T-helper 17 cell (primary cell): ENCODE data around the gene APOL5. TPM values are rescaled to one million over a fixed set of nuclear protein-coding genes. Genes with fewer than 3 reads are reported as not detected.
A peak's percentile ranks its signal among the peaks of the same experiment; 100 is the strongest.
"Not testable (repeated sequence)": the region's sequence is repeated elsewhere in the genome, so short reads cannot be mapped to it uniquely, and the experiment has no call there.

Source experiments
- ATAC-seq: fragments of 150-1000 bp; cut with Tn5 transposase; 2 replicates; pipeline ENCODE4 v1.10.0; 2021; ENCODE audit warnings: mild to moderate bottlenecking, moderate library complexity
- DNase-seq, 3 donors: peaks; one replicate each; pipeline versions ENCODE4 v3.0.0 to v3.0.0-alpha.2; 2020 to 2021
- H3K9me3 ChIP-seq: one replicate; pipeline ENCODE4 v1.7.0; 2013; ENCODE audit warnings: low read length, mild to moderate bottlenecking; ENCODE audit not compliant: control insufficient read depth, poor library complexity, severe bottlenecking
- H3K27ac Mint-ChIP-seq: one replicate; pipeline ENCODE4 v1.8.0; 2022; ENCODE audit warnings: mild to moderate bottlenecking, moderate library complexity, mixed read lengths
- H3K27me3 Mint-ChIP-seq: one replicate; pipeline ENCODE4 v1.8.0; 2022; ENCODE audit warnings: mixed read lengths
- H3K36me3 Mint-ChIP-seq: one replicate; pipeline ENCODE4 v1.8.0; 2022; ENCODE audit warnings: low read depth, mixed read lengths
- H3K4me1 Mint-ChIP-seq: one replicate; pipeline ENCODE4 v1.8.0; 2022; ENCODE audit warnings: mild to moderate bottlenecking, mixed read lengths
- H3K4me3 Mint-ChIP-seq: one replicate; pipeline ENCODE4 v1.8.0; 2022; ENCODE audit warnings: mild to moderate bottlenecking, moderate library complexity, mixed read lengths
- total RNA-seq, 4 donors: library from RNA in 2 of 4; stranded (reverse) in 2 of 4; gene quantifications; one replicate each; pipeline ENCODE4 v1.2.3 and lab custom pipeline; 2022 to 2026

Gene APOL5, protein sequence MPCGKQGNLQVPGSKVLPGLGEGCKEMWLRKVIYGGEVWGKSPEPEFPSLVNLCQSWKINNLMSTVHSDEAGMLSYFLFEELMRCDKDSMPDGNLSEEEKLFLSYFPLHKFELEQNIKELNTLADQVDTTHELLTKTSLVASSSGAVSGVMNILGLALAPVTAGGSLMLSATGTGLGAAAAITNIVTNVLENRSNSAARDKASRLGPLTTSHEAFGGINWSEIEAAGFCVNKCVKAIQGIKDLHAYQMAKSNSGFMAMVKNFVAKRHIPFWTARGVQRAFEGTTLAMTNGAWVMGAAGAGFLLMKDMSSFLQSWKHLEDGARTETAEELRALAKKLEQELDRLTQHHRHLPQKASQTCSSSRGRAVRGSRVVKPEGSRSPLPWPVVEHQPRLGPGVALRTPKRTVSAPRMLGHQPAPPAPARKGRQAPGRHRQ
- total RNA-seq = not detected
- 0 reads per million in 2 donors for total RNA-seq (lab: John Stamatoyannopoulos, UW)

DNA sequence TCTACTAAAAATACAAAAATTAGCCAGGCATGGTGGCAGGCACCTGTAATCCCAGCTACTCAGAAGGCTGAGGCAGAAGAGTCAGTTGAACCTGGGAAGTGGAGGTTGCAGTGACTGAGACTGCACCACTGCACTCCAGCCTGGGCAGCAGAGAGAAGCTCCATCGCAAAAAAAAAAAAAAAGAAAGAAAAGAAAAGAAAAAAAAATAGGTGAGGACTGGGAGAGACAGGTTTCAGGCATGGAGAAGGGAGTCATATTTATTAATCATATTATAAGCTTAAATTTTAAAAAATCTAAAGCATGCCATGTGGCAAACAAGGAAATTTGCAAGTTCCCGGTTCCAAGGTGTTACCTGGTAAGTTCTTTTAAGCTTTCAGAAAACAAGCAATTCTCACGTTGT is at the start of gene APOL5:
Gene APOL5 (plus strand): TSS at position 301 of the 400 bp plus-strand sequence. CDS start 0 bp downstream, at position 301.
- Mint-ChIP-seq H3K4me3 (no peak within 1 kb of the TSS), H3K4me1 (peaks cover 3% of the 10 kb centered on the region), H3K27ac (no peak within 1 kb of the TSS), H3K36me3 (no peaks in the 10 kb centered on the region), H3K27me3 (peaks cover 10% of the 10 kb centered on the region)
- ATAC-seq (no peak), DNase-seq (no peak)
- H3K9me3 ChIP-seq = no peaks in the 10 kb centered on the region

- no peaks in the 10 kb centered on the region for H3K4me1 Mint-ChIP-seq
- no peaks in the 10 kb centered on the region for H3K36me3 Mint-ChIP-seq
- ATAC-seq (no peak), DNase-seq (no peak)
- no peaks in the 10 kb centered on the region for H3K27me3 Mint-ChIP-seq
- no peak overlapping the region for H3K4me3 Mint-ChIP-seq
- H3K27ac Mint-ChIP-seq = no peak overlapping the region
- H3K9me3 ChIP-seq = no peaks in the 10 kb centered on the region
These were observed 43.3 kb upstream of the APOL5 start for GRCh38 chr22:35674335-35674734.

DNA sequence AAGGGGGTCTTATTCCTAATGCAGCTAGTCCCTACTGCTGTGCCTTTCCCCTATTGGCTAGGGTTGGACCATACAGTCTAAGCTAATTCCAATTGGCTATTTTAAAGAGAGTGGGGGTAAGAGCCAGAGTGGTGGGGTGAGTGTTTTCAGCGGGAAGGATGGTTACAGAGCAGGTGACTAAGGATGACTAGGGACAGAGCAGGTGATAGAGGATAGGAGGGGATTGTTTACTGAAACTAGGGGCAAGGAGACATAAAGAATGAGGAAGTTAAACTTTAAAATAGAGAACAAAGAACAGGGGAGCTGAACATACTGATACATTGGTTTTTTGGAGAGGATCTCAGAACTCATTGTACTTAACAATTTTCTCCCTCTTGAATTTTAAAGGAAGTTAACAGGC is 41.6 kb upstream of the APOL5 start:
- H3K36me3 Mint-ChIP-seq, ATAC-seq, H3K4me3 Mint-ChIP-seq, H3K4me1 Mint-ChIP-seq, H3K9me3 ChIP-seq, H3K27ac Mint-ChIP-seq, H3K27me3 Mint-ChIP-seq, DNase-seq: not testable (repeated sequence)

DNA sequence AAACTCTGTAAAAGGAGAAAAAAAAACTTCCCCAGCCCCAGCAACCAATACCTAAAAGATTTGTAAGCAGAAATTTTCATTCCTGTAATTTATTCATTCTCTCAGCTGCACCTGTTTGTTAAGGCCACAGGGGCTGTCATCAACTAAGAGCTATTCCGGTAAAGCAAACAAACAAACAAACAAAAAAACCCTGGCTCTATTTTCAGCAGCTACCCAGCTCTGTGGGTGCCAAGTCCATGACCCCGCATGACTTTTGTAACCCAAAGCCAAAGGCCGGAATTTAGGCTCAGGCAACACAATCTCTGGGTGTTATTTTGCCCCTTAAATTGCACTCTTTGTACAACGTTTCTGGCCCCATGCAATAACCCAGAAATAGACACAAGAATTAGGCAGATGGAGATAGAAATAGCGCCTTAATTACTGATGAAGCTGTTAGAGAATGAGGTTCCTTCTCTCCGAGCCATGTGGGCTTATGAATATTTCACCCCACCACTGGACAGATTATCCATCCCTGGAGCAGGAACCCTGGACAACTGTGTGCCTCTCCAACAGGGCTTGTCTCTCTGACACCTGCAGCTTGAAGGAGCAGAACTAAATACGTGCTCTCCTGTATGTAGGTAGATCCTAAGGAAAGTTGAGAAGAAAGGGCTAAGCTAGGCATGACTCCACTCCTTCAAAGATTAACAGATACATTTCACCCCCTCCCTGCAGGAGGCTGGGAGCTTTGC is 40.0 kb upstream of the APOL5 start:
- no peaks in the 10 kb centered on the region for H3K27me3 Mint-ChIP-seq
- no peaks in the 10 kb centered on the region for H3K36me3 Mint-ChIP-seq
- ATAC-seq = no peak
- no peak overlapping the region for H3K27ac Mint-ChIP-seq
- no peaks in the 10 kb centered on the region for H3K9me3 ChIP-seq
- H3K4me1 Mint-ChIP-seq = no peaks in the 10 kb centered on the region
- DNase-seq = no peak
- H3K4me3 Mint-ChIP-seq = no peak overlapping the region

DNA sequence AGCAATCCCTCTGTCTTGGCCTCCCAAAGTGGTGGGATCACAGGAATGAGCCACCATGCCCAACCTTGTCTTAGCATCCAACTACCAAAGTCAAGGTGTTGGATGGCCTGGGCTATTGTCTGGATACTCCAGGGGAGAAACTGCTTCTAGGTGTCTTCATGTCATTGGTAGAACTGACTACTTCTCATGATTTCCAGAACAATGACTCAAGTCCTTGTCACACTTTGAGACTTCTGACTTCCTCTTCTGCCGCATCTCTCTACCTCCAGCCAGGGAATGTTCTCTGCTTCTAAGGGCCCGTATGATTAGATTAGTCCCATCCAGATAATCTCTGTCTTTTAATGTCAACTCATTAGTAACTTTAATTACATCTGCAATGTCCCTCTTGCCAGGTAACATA is 38.8 kb upstream of the APOL5 start:
- H3K9me3 ChIP-seq = no peaks in the 10 kb centered on the region
- H3K36me3 Mint-ChIP-seq = peaks cover 5% of the 10 kb centered on the region
- ATAC-seq (no peak), DNase-seq (no peak)
- H3K27ac Mint-ChIP-seq = no peak overlapping the region
- H3K4me3 Mint-ChIP-seq = no peak overlapping the region
- no peaks in the 10 kb centered on the region for H3K27me3 Mint-ChIP-seq
- H3K4me1 Mint-ChIP-seq = peaks cover 6% of the 10 kb centered on the region

DNA sequence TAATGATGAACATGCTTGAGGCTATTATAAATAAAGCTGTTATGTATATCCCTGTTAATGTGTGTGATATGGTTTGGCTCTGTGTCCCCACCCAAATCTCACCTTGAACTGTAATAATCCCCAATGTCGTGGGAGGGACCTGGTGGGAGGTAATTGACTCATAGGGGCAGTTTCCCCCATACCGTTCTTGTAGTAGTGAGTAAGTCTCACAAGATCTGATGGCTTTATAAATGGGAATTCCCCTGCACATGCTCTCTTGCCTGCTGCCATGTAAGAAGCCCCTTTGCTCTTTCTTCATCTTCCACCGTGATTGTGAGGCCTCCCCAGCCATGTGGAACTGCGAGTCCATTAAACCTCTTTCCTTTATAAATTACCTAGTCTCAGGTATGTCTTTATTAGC is 38.2 kb upstream of the APOL5 start:
- H3K27ac Mint-ChIP-seq, H3K4me1 Mint-ChIP-seq, H3K36me3 Mint-ChIP-seq, DNase-seq, H3K4me3 Mint-ChIP-seq, H3K27me3 Mint-ChIP-seq, H3K9me3 ChIP-seq: not testable (repeated sequence)
- peak; percentile 36 for ATAC-seq

- no peak overlapping the region for H3K4me3 Mint-ChIP-seq
- no peak for ATAC-seq
- H3K36me3 Mint-ChIP-seq = peaks cover 5% of the 10 kb centered on the region
- H3K27me3 Mint-ChIP-seq = no peaks in the 10 kb centered on the region
- peaks cover 6% of the 10 kb centered on the region for H3K4me1 Mint-ChIP-seq
- no peak for DNase-seq
- H3K27ac Mint-ChIP-seq = peak overlapping the region; percentile 5
- no peaks in the 10 kb centered on the region for H3K9me3 ChIP-seq
These were observed 36.1 kb upstream of the APOL5 start for GRCh38 chr22:35681454-35682052.

GRCh38 chr22:35683560-35683959 is 34.1 kb upstream of the APOL5 start:
- H3K27ac Mint-ChIP-seq = no peak overlapping the region
- ATAC-seq = no peak
- no peaks in the 10 kb centered on the region for H3K9me3 ChIP-seq
- DNase-seq = no peak
- no peaks in the 10 kb centered on the region for H3K27me3 Mint-ChIP-seq
- H3K36me3 Mint-ChIP-seq = peaks cover 5% of the 10 kb centered on the region
- peaks cover 6% of the 10 kb centered on the region for H3K4me1 Mint-ChIP-seq
- H3K4me3 Mint-ChIP-seq = no peak overlapping the region

GRCh38 chr22:35684270-35684700 is 33.4 kb upstream of the APOL5 start:
- ATAC-seq (no peak), DNase-seq (no peak)
- peaks cover 6% of the 10 kb centered on the region for H3K4me1 Mint-ChIP-seq
- no peak overlapping the region for H3K27ac Mint-ChIP-seq
- no peaks in the 10 kb centered on the region for H3K27me3 Mint-ChIP-seq
- no peak overlapping the region for H3K4me3 Mint-ChIP-seq
- peaks cover 5% of the 10 kb centered on the region for H3K36me3 Mint-ChIP-seq
- H3K9me3 ChIP-seq = no peaks in the 10 kb centered on the region

DNA sequence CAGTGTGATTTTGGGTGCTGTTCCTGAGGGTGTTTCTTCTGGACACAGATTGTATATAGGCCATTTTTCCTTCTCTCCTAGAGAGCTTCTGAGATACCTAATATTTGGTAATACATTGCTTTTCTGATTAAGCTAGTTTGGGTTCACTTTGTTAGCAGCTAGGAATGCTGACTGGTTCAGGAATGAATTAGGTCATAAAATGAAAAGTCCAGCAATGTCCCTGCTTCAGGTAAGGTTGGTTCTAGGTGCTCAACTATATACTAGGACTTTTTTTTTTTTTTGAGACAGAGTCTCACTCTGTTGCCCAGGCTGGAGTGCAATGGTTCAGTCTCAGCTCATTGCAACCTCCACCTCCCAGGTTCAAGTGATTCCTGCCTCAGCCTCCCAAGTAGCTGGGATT is 32.9 kb upstream of the APOL5 start:
- Mint-ChIP-seq H3K36me3 (peaks cover 5% of the 10 kb centered on the region), H3K27ac (no peak overlapping the region), H3K4me3 (no peak overlapping the region)

DNA sequence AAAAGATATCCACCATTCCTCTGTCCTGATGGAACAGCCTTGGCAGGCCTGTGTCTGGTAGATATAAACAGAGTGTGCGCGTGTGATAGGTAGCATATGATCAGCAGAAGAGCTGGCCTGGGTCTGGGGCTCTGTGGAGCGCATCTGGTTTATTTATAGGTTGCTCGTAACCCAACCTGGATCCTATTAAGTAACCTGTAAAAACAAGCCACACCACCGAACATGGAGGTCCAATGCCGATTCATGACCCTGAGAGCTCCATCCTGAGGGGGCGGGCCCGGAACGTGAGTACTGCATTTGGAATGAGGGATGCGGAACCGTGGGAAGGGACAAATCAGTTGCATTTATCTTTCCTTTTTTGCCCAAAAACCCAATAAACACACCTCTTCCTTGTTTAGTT is 31.9 kb upstream of the APOL5 start:
- no peaks in the 10 kb centered on the region for H3K27me3 Mint-ChIP-seq
- DNase-seq (no peak), ATAC-seq (no peak)
- H3K9me3 ChIP-seq = no peaks in the 10 kb centered on the region
- peaks cover 5% of the 10 kb centered on the region for H3K36me3 Mint-ChIP-seq
- H3K4me1 Mint-ChIP-seq = peaks cover 11% of the 10 kb centered on the region
- H3K4me3 Mint-ChIP-seq = no peak overlapping the region
- H3K27ac Mint-ChIP-seq = no peak overlapping the region

More for the DNA sequence above, 32.9 kb upstream of the APOL5 start:
- DNase-seq (no peak), ATAC-seq (no peak)
- H3K4me1 Mint-ChIP-seq = peaks cover 6% of the 10 kb centered on the region
- H3K27me3 Mint-ChIP-seq = no peaks in the 10 kb centered on the region
- no peaks in the 10 kb centered on the region for H3K9me3 ChIP-seq

DNA sequence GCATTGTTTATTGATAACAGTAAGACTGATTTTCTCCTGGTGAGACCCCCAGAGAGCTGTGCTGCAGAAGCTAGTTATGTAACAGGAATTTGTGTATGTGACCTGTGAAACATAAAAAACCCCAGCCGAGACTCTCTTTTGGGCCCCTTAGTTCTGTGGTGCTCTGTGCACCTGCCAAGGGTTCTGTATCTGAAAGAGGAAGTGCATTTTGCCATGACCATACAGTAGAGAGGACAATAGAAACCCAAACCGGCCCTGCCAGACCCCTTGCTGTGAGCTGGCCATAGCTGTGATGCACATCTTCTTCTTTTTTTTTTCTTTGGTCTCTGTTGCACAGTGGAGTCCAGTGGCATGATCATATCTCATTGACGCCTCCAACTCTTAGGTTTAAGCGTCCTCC is 31.4 kb upstream of the APOL5 start:
- ATAC-seq (no peak), DNase-seq (no peak)
- Mint-ChIP-seq H3K4me1 (peaks cover 11% of the 10 kb centered on the region), H3K27me3 (no peaks in the 10 kb centered on the region), H3K27ac (peak overlapping the region; percentile 14), H3K36me3 (peaks cover 5% of the 10 kb centered on the region), H3K4me3 (no peak overlapping the region)
- no peaks in the 10 kb centered on the region for H3K9me3 ChIP-seq

- H3K27ac Mint-ChIP-seq = no peak overlapping the region
- DNase-seq = no peak
- peaks cover 5% of the 10 kb centered on the region for H3K36me3 Mint-ChIP-seq
These were observed 30.2 kb upstream of the APOL5 start for GRCh38 chr22:35687461-35687860.

More at GRCh38 chr22:35687461-35687860, 30.2 kb upstream of the APOL5 start:
- Mint-ChIP-seq H3K4me1 (peaks cover 11% of the 10 kb centered on the region), H3K27me3 (peaks cover 5% of the 10 kb centered on the region), H3K4me3 (no peak overlapping the region)
- no peaks in the 10 kb centered on the region for H3K9me3 ChIP-seq
- ATAC-seq = no peak
